ENCODE data around the gene ANKS1A.

- no peak for TF ChIP-seq CTCF (conservative IDR thresholded peaks at IDR 0.05)
- no peak for TF ChIP-seq EZH2 (IDR thresholded peaks at IDR 0.05; ENCODE audit: low read depth)
These were observed 52.4 kb downstream of the ANKS1A start for GRCh38 chr6:34941421-34941820.

All from PC-9 (cell line).